Measurements from ENCODE around the gene DICER1.

DICER1 gene

GRCh38 chr14:95057851-95058250 lies 99.5 kb downstream of the DICER1 start:
- no peak for TF ChIP-seq CTCF (IDR thresholded peaks at IDR 0.05; ENCODE audit: extremely low read depth, insufficient read depth, missing control alignments)
- in situ Hi-C loops (cut with MboI; ENCODE audit: low pct_unique_long_range_greater_than_20kb, low sequenced_read_pairs, unreplicated experiment), result no loop called here
- DNase-seq (ENCODE audit: low spot score), result no peak

GRCh38 chr14:95057147-95057546 lies 100.2 kb downstream of the DICER1 start:
- no peak for DNase-seq (ENCODE audit: low spot score)
- TF ChIP-seq CTCF (IDR thresholded peaks at IDR 0.05; ENCODE audit: extremely low read depth, insufficient read depth, missing control alignments), result no peak
- in situ Hi-C loops (cut with MboI; ENCODE audit: low pct_unique_long_range_greater_than_20kb, low sequenced_read_pairs, unreplicated experiment), result no loop called here

- DNase-seq (ENCODE audit: low spot score), result no peak
- in situ Hi-C loops (cut with MboI; ENCODE audit: low pct_unique_long_range_greater_than_20kb, low sequenced_read_pairs, unreplicated experiment), result no loop called here
- TF ChIP-seq CTCF (IDR thresholded peaks at IDR 0.05; ENCODE audit: extremely low read depth, insufficient read depth, missing control alignments), result no peak
These were observed 100.9 kb downstream of the DICER1 start for GRCh38 chr14:95056476-95056875.

GRCh38 chr14:95055318-95055717 lies 102.0 kb downstream of the DICER1 start:
- TF ChIP-seq CTCF (IDR thresholded peaks at IDR 0.05; ENCODE audit: extremely low read depth, insufficient read depth, missing control alignments), result no peak

GRCh38 chr14:95054346-95055280 lies 102.7 kb downstream of the DICER1 start:
- no peak for TF ChIP-seq CTCF (IDR thresholded peaks at IDR 0.05; ENCODE audit: extremely low read depth, insufficient read depth, missing control alignments)
- in situ Hi-C loops (cut with MboI; ENCODE audit: low pct_unique_long_range_greater_than_20kb, low sequenced_read_pairs, unreplicated experiment), result no loop called here
- no peak for DNase-seq (ENCODE audit: low spot score)

More at GRCh38 chr14:95055318-95055717, 102.0 kb downstream of the DICER1 start:
- in situ Hi-C loops (cut with MboI; ENCODE audit: low pct_unique_long_range_greater_than_20kb, low sequenced_read_pairs, unreplicated experiment), result no loop called here
- DNase-seq (ENCODE audit: low spot score), result no peak

GRCh38 chr14:95052016-95052585 lies 105.2 kb downstream of the DICER1 start:
- DNase-seq (ENCODE audit: low spot score), result no peak

More at GRCh38 chr14:95052016-95052585, 105.2 kb downstream of the DICER1 start:
- in situ Hi-C loops (cut with MboI; ENCODE audit: low pct_unique_long_range_greater_than_20kb, low sequenced_read_pairs, unreplicated experiment), result no loop called here
- no peak for TF ChIP-seq CTCF (IDR thresholded peaks at IDR 0.05; ENCODE audit: extremely low read depth, insufficient read depth, missing control alignments)
